Measurements from ENCODE around the gene ARHGAP31. TPM values are rescaled to one million over a fixed set of nuclear protein-coding genes. Genes with fewer than 3 reads are reported as not detected.

The ARHGAP31 gene
- total RNA-seq, 2 experiments from 2014 or later: 1.4 to 8.3 TPM

- Mint-ChIP-seq H3K27ac (no peak overlapping the region), H3K4me3 (no peak overlapping the region), H3K9me3 (ENCODE audit: low read depth) (peaks cover 18% of the 10 kb centered on the region), H3K36me3 (peaks cover 16% of the 10 kb centered on the region), H3K27me3 (peaks cover 8% of the 10 kb centered on the region), H3K4me1 (no peaks in the 10 kb centered on the region)
- CTCF ChIA-PET: no interaction called here
- ATAC-seq (no peak), DNase-seq (no peak)
Observed at GRCh38 chr3:119279584-119280243, 14.5 kb upstream of the ARHGAP31 start.

GRCh38 chr3:119288669-119289403 lies 5.3 kb upstream of the ARHGAP31 start:
- Mint-ChIP-seq H3K27me3 (peaks cover 44% of the 10 kb centered on the region), H3K4me1 (peaks cover 15% of the 10 kb centered on the region), H3K4me3 (no peak overlapping the region), H3K27ac (no peak overlapping the region), H3K9me3 (ENCODE audit: low read depth) (peaks cover 13% of the 10 kb centered on the region), H3K36me3 (peaks cover 26% of the 10 kb centered on the region)
- CTCF ChIA-PET: interaction anchor here (1.0 kb wide), 1 partner anchor 70 kb away, joined by 4 read pairs; no protein-coding TSS in a partner anchor
- DNase-seq (no peak), ATAC-seq (no peak)

- H3K4me3 Mint-ChIP-seq: no peak overlapping the region
- H3K36me3 Mint-ChIP-seq: peaks cover 25% of the 10 kb centered on the region
- ATAC-seq: no peak
- H3K4me1 Mint-ChIP-seq: peaks cover 15% of the 10 kb centered on the region
- CTCF ChIA-PET: no interaction called here
- no peak overlapping the region for H3K27ac Mint-ChIP-seq
- peaks cover 13% of the 10 kb centered on the region for H3K9me3 Mint-ChIP-seq (ENCODE audit: low read depth)
- DNase-seq: no peak
- peaks cover 44% of the 10 kb centered on the region for H3K27me3 Mint-ChIP-seq
Observed at GRCh38 chr3:119289404-119289770, 4.8 kb upstream of the ARHGAP31 start.

GRCh38 chr3:119290613-119291012 lies 3.6 kb upstream of the ARHGAP31 start:
- H3K9me3 Mint-ChIP-seq (ENCODE audit: low read depth): peaks cover 13% of the 10 kb centered on the region
- ATAC-seq: no peak
- peaks cover 33% of the 10 kb centered on the region for H3K27me3 Mint-ChIP-seq
- peaks cover 20% of the 10 kb centered on the region for H3K4me1 Mint-ChIP-seq
- H3K4me3 Mint-ChIP-seq: no peak overlapping the region
- peaks cover 19% of the 10 kb centered on the region for H3K36me3 Mint-ChIP-seq
- CTCF ChIA-PET: interaction anchor here (0.7 kb wide), 1 partner anchor 50 kb away, joined by 3 read pairs; the partner anchor contains the start of gene B4GALT4
- no peak overlapping the region for H3K27ac Mint-ChIP-seq
- DNase-seq: no peak

- H3K27ac Mint-ChIP-seq: no peak overlapping the region
- peaks cover 17% of the 10 kb centered on the region for H3K36me3 Mint-ChIP-seq
- peaks cover 13% of the 10 kb centered on the region for H3K9me3 Mint-ChIP-seq (ENCODE audit: low read depth)
- H3K4me3 Mint-ChIP-seq: no peak overlapping the region
- peaks cover 34% of the 10 kb centered on the region for H3K27me3 Mint-ChIP-seq
- H3K4me1 Mint-ChIP-seq: peaks cover 26% of the 10 kb centered on the region
- no peak for ATAC-seq
- DNase-seq: no peak
- CTCF ChIA-PET: interaction anchor here (1.7 kb wide), 2 partner anchors 13 to 50 kb away, joined by 4 to 5 read pairs; no protein-coding TSS in a partner anchor
Observed at GRCh38 chr3:119291062-119291700, 3.0 kb upstream of the ARHGAP31 start.

- CTCF ChIA-PET: interaction anchor here (1.0 to 1.7 kb wide), 3 partner anchors 12 to 51 kb away, joined by 3 to 5 read pairs (median 4); no protein-coding TSS in a partner anchor
- Mint-ChIP-seq H3K4me1 (peaks cover 33% of the 10 kb centered on the region), H3K36me3 (peaks cover 7% of the 10 kb centered on the region), H3K9me3 (ENCODE audit: low read depth) (peaks cover 4% of the 10 kb centered on the region), H3K27ac (no peak overlapping the region), H3K4me3 (peak overlapping the region; percentile 2), H3K27me3 (peaks cover 26% of the 10 kb centered on the region)
- DNase-seq (no peak), ATAC-seq (no peak)
Observed at GRCh38 chr3:119292666-119293065, 1.5 kb upstream of the ARHGAP31 start.

- Mint-ChIP-seq H3K4me3 (peak overlapping the region; percentile 79), H3K4me1 (peaks cover 39% of the 10 kb centered on the region), H3K27ac (peak overlapping the region; percentile 69), H3K27me3 (peaks cover 22% of the 10 kb centered on the region), H3K9me3 (ENCODE audit: low read depth) (no peaks in the 10 kb centered on the region), H3K36me3 (peaks cover 4% of the 10 kb centered on the region)
- CTCF ChIA-PET: interaction anchor here (0.7 to 2.8 kb wide), 7 partner anchors 11 to 386 kb away, joined by 3 to 11 read pairs (median 4); partner anchors contain the start of genes B4GALT4 and TMEM39A
- DNase-seq (no peak), ATAC-seq (no peak)
Observed at GRCh38 chr3:119293105-119293870, 895 bp upstream of the ARHGAP31 start.

- ATAC-seq (peak; percentile 63), DNase-seq (peak; percentile 68)
Observed at GRCh38 chr3:119294696-119295671, 801 bp downstream of the ARHGAP31 start.

GRCh38 chr3:119295816-119296726 lies 1.9 kb downstream of the ARHGAP31 start:
- DNase-seq (no peak), ATAC-seq (no peak)
- H3K27ac Mint-ChIP-seq: peak overlapping the region; percentile 5
- H3K36me3 Mint-ChIP-seq: no peaks in the 10 kb centered on the region
- peak overlapping the region; percentile 79 for H3K4me3 Mint-ChIP-seq
- peaks cover 15% of the 10 kb centered on the region for H3K27me3 Mint-ChIP-seq
- H3K4me1 Mint-ChIP-seq: peaks cover 47% of the 10 kb centered on the region
- no peaks in the 10 kb centered on the region for H3K9me3 Mint-ChIP-seq (ENCODE audit: low read depth)
- CTCF ChIA-PET: interaction anchor here (0.9 to 2.8 kb wide), 4 partner anchors 10 to 56 kb away, joined by 3 to 11 read pairs (median 3); partner anchors contain the start of gene B4GALT4

More at GRCh38 chr3:119294696-119295671, 801 bp downstream of the ARHGAP31 start:
- Mint-ChIP-seq H3K27ac (peak overlapping the region; percentile 69), H3K4me3 (peak overlapping the region; percentile 79), H3K27me3 (peaks cover 22% of the 10 kb centered on the region), H3K4me1 (peaks cover 44% of the 10 kb centered on the region), H3K36me3 (no peaks in the 10 kb centered on the region), H3K9me3 (ENCODE audit: low read depth) (no peaks in the 10 kb centered on the region)
- CTCF ChIA-PET: interaction anchor here (0.7 to 2.8 kb wide), 9 partner anchors 10 to 410 kb away, joined by 3 to 11 read pairs (median 3); partner anchors contain the start of genes B4GALT4 and TMEM39A

GRCh38 chr3:119296727-119297122 lies 2.5 kb downstream of the ARHGAP31 start:
- H3K27ac Mint-ChIP-seq: no peak overlapping the region
- no peak for ATAC-seq
- no peak overlapping the region for H3K4me3 Mint-ChIP-seq

GRCh38 chr3:119297169-119297568 lies 3.0 kb downstream of the ARHGAP31 start:
- peaks cover 11% of the 10 kb centered on the region for H3K27me3 Mint-ChIP-seq
- H3K27ac Mint-ChIP-seq: no peak overlapping the region
- H3K4me1 Mint-ChIP-seq: peaks cover 58% of the 10 kb centered on the region
- CTCF ChIA-PET: interaction anchor here (0.6 to 1.4 kb wide), 3 partner anchors 11 to 265 kb away, joined by 3 read pairs; no protein-coding TSS in a partner anchor
- H3K9me3 Mint-ChIP-seq (ENCODE audit: low read depth): no peaks in the 10 kb centered on the region
- no peaks in the 10 kb centered on the region for H3K36me3 Mint-ChIP-seq
- DNase-seq: no peak
- no peak for ATAC-seq
- no peak overlapping the region for H3K4me3 Mint-ChIP-seq

More at GRCh38 chr3:119296727-119297122, 2.5 kb downstream of the ARHGAP31 start:
- Mint-ChIP-seq H3K9me3 (ENCODE audit: low read depth) (no peaks in the 10 kb centered on the region), H3K27me3 (peaks cover 11% of the 10 kb centered on the region), H3K36me3 (no peaks in the 10 kb centered on the region), H3K4me1 (peaks cover 53% of the 10 kb centered on the region)
- DNase-seq: no peak
- CTCF ChIA-PET: interaction anchor here (0.9 to 1.4 kb wide), 2 partner anchors 11 to 26 kb away, joined by 3 read pairs; no protein-coding TSS in a partner anchor
